Activated CD4-positive, alpha-beta T cell treated with anti-CD3 and anti-CD28 coated beads for 48 hours (primary cell): Measurements from ENCODE around the gene PAX8.
A peak's percentile ranks its signal among the peaks of the same experiment; 100 is the strongest.

Experiments
- DNase-seq: peaks from one replicate; pipeline ENCODE4 v3.0.0-alpha.2; 2020

PAX8 gene

GRCh38 chr2:113264713-113265403 lies 13.9 kb downstream of the PAX8 start:
- DNase-seq: no peak

DNA sequence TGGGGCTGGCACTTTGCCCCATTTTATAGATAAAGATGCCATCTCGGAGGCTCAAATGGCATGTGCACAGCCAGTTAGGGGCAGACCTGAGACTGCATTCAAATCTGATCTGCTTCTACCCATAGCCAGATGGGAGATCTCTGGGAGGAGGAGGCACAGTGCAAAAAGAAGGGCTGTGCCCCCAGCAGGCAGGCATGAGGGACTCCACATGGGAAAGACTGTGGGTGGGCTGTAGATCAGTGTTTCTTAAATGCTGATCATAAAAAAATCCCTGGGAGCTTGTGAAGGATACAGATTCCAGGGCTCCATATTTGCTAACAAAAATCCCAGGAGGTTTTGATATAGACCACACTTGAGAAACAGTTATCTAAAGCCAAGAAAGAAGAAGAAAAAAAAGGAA lies 15.2 kb downstream of the PAX8 start:
- DNase-seq: no peak

- no peak for DNase-seq
Observed at GRCh38 chr2:113260991-113261390, 17.7 kb downstream of the PAX8 start.

DNA sequence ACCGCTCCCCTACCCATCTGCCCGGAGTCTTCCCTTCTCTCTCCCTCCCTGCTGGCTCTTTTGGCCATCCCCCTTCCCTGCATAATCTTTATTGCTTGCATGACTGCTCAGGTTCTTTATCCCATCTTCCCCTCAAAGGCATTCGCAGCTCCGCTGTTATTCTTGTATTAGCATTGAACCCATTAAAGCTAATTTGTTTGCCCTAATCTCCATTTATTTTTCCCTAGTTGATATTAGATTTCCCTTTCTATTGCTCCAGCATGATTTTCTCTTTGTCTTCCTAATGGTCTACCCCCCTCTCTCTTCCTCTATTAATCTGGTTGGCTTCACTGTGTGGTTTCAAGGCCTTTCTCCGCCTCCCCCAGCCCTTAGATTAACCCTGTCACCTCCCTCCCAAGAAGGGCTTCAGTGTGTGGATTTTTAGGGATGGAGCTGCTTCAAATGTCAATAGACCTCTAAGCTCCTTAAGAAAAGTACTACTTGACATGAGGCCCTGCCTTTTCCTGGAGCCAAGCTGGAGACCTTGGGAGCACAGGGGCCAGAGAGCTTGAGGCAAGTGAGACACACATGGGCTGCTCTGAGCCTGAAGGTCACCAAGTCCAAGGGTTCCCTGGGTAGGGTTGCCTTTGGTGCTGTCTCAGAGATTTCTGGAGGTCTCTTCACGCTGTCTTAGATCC lies 20.1 kb downstream of the PAX8 start:
- no peak for DNase-seq

DNA sequence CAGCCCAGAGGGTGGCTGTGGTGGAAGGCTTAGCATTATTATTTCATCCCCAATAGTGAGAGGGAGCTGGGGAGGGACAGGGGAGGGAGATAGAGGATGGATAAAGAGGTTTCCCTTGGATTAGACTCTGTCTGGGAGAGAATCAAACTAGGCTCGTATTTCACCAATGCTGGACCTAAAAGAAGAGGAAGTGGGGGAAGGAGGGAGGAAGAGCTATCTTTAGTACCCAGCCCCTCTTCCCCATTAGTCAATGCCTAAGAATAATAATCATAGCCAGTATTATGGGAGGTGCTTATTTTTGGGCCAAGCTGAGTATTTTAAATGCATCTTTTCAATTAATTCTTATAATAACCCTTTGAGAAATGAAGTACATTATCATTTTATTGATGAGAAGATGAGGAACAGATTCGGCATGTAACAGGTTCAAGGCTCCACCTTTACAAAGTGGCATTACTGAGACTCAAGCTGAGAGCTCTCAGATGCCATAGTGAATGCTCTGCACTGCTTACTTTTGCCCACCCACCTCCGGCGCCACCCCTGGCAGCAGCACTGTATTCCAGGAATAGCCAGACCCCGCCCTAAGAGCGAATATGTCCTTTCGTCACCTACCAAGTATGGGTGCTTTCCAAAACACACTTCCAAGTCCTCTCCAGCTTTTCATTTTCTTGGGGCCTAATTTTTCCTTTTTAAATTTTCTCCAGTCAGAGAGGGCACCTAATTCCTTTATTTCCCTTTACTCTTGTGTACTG lies 21.0 kb downstream of the PAX8 start:
- no peak for DNase-seq

DNA sequence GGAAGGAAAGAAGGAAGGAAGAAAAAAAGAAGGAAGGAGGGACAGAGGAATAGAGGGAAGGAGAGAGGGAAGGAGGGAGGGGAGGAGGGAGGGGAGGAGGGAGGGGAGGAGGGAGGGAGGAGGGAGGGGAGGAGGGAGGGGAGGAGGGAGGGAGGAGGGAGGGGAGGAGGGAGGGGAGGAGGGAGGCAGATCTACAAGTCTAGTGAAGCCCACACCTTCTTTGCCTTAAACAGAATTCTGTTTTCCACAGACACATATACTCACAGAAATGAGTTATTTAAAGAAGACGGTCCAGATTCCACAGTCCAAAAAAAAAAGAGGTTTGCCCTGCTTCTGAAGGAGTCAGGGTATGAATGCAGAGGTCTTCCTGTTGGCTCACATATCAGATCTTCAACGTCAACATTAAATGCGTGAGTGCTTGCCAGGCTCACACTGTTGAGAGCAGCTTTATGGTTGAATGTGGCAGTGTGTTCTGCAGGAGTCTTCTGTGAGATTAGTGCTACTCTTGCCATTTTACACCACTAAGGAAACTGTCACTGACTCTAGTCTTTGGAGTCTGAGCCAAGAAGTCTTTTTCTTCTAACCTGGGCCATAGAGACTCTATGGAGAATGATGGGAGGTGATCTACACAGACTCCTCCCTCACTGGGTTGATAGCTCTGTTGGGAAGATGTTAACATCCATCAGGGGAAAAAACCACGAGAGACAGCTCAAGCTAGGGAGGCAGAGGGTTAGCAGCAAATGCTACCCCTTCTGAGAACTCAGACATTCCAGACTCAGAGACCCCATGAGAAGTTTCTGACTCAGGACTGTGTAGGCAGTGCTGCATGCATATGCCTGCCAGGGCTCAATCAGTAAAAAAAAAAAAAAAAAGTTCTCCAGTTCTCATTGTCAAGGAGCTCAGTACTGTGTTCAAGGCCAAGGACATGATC lies 23.3 kb downstream of the PAX8 start:
- DNase-seq: no peak

GRCh38 chr2:113253453-113253852 lies 25.3 kb downstream of the PAX8 start:
- DNase-seq: no peak

DNA sequence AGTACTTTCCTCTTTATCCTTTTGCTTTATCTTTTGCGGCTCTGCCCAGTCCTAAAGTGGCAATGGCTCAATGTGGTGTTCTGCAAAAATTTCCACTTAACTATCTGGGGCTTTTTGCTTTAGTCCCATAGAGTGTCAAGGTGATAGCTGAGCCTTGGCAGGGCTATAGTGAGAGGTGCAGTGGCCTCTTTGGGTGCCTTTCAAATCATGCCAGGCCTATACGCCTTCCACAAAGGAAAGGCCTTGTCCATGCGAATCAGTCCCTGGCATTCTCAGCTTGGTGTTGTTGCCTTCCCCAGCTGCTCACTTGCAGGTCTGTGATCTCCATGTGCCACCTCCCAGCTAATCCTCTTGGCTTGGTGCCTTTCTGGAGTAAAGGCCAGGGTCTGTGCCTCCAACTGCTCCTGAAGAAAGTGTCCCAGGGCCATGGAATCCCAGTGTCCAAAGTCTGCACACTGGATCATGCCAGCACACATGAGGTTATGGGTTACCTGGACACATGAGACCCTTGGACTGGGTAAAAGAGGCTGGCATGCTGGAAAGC lies 26.6 kb downstream of the PAX8 start:
- DNase-seq: no peak

- DNase-seq: peak; percentile 15
Observed at GRCh38 chr2:113251118-113251517, 27.6 kb downstream of the PAX8 start.

- DNase-seq: peak; percentile 80
Observed at GRCh38 chr2:113248997-113249770, 29.5 kb downstream of the PAX8 start.

- no peak for DNase-seq
Observed at GRCh38 chr2:113246606-113247005, 32.1 kb downstream of the PAX8 start.

GRCh38 chr2:113245276-113245711 lies 33.4 kb downstream of the PAX8 start:
- no peak for DNase-seq

- no peak for DNase-seq
Observed at GRCh38 chr2:113242327-113242726, 36.4 kb downstream of the PAX8 start.

DNA sequence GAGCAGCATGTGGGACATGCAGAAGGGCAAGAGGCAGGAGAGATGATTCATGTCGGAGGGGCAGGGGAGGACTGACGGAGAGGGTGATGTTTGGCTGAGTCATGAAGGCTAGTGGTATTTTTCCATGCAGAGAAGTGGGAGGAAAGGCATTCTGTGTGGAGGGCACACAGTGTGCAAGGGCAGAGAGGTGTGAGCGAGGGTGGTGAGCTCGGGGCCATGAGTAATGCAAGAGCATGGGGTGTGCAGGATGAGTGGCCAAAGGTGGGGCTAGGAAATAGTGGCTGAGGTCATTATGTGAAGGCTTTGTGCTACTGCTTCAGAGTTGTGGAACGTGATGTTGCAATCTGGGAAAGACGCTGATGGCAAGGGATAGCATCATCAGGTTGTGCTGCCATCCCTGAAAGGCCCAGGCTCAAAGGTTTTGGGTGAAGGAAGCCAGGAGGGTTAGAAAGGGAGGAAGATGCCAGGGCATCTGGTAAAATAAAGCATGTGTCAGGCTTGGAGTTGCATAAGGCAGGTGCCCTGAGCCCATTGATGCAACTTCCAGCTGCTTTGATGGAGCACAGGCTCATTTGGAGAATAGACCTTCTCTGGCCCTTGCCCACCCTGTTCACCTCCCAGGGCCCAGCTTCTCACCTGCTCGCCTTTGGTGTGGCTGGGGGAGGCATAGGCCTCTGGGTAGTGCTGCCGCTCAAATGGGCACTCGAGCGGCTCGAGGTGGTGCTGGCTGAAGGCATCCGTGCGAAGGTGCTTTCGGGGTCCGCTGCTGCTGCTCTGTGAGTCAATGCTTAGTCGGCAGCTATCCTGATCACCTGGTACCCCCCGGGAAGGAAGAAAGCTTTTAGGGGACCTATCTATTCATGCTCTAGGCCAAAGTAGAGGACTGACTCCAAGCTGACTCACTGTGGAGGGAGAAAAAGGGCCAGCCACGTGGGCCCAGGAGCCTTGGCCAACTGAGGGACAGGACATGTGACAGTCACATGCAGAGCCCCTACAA lies 37.5 kb downstream of the PAX8 start:
- DNase-seq: peak; percentile 80

DNA sequence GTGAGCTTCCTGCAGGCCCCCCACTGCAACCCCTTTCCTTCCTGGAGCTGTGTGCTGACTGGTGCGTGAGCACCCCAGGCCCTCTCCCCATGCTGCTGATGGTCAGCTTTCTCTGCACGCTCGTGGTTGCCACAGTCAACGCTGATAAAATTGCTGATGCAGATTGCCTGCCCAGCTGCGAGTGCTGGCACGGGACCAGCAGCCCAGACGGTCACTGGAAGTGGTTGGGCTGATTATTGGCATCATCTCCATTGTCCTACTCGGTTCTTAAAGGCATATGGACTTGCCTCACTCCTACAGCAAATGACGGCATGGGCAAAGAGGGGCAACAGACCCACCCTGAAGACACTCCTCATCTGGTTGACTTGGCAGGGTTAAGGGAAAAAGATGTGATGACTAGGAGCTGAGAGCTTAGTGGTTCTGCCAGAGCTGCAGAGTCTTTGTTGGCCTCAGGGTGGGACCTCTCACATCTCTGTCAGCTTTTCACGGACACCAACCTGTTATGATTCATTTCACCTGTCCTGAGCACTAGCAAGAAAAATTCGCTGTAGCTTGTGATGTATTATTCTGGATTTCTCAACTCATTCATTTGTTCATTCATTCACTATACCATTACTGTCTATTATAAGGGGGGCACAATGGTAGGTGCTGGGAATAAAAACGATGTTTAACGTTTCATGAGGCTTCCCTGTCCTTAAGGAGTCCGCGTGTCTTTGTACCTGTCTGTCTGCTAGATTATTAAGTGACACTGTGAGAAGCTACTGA lies 38.4 kb downstream of the PAX8 start:
- DNase-seq: peak; percentile 32

DNA sequence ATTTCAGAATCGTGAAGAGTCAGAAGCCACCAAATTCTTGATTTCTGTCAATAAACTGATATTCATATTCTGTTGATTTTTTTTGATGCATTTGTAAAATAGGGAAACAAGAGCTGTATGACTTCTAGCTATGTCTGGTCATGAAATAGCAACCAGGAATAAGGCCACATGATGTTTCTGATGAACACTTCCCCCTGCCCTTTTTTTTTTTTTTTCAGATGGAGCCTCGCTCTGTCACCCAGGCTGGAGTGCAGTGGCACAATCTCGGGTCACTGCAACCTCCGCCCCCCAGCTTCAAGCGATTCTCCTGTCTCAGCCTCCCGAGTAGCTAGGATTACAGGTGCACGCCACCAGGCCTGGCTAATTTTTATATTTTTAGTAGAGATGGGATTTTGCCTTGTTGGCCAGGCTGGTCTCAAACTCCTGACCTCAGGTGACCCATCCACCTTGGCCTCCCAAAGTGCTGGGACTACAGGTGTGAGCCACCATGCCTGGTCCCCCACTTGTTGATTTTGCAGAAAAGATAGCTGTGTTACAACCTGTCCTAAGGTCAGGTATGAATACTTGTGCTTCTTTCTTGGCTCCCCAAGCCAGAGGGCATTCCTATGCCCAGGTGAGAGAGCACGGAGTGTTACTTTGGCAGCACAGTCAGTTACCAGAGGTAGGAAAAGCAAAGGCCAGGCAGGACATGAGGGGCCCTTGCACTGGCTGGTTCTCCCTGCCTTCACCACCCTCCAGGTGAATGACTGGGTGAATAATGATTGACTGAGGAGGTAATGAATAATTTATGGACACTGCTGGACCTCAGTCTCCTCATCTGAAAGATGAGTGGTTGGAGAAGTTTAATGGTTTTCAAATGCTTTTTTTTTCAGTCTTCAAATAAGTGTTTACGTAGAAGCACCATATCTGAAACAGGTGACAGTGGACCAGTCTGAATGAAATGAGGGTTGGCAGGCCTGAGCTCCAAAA lies 39.6 kb downstream of the PAX8 start:
- DNase-seq: no peak

- no peak for DNase-seq
Observed at GRCh38 chr2:113237604-113238160, 41.0 kb downstream of the PAX8 start.
